Measurements from ENCODE around the gene INSYN2B.

- TF ChIP-seq CTCF (optimal IDR thresholded peaks at IDR 0.05 in 1 of 3, IDR thresholded peaks at IDR 0.05 in 1 of 3, conservative IDR thresholded peaks at IDR 0.05 in 1 of 3; ENCODE audit: extremely low read depth in 1 of 3, insufficient read depth in 2 of 3, low read length in 3 of 3), result no peak
- TF ChIP-seq EZH2 (IDR thresholded peaks at IDR 0.05; ENCODE audit: low read length), result no peak
These were observed 7.2 kb downstream of the INSYN2B start for GRCh38 chr5:169973056-169973455.
